ENCODE data around the gene ZNF83. TPM values are rescaled to one million over a fixed set of nuclear protein-coding genes. Genes with fewer than 3 reads are reported as not detected.
"Not testable (repeated sequence)": the region's sequence is repeated elsewhere in the genome, so short reads cannot be mapped to it uniquely, and the experiment has no call there.

Gene ZNF83
- total RNA-seq, 1 experiment from 2014 or later = 54.6 TPM

- Histone ChIP-seq H3K4me2 (peak overlapping the region; percentile 89), H3K9me2 (ENCODE audit: insufficient read depth) (no peaks in the 10 kb centered on the region), H3F3A (ENCODE audit: insufficient read depth, low read depth) (0 out of 2 replicates have a peak, but pooled peaks cover 4% of the 10 kb centered on the region), H3K79me2 (ENCODE audit: low read depth) (no peaks in the 10 kb centered on the region), H3K36me3 (ENCODE audit: low read depth) (peaks cover 3% of the 10 kb centered on the region; the same call in 1 of the 2 replicates), H4K20me1 (ENCODE audit: insufficient read depth) (no peaks in the 10 kb centered on the region), H3K4me1 (replicated peaks; ENCODE audit: insufficient read depth) (no peaks in the 10 kb centered on the region; the same call in 1 of the 2 replicates), H2AFZ (peak overlapping the region; percentile 95), H3K4me3 (peak overlapping the region; percentile 73), H3K9me3 (ENCODE audit: insufficient read depth, low read depth) (peaks cover 50% of the 10 kb centered on the region), H3K27me3 (ENCODE audit: insufficient read depth, low read depth) (no peaks in the 10 kb centered on the region), H3K27ac (no peak overlapping the region)
- BruUV-seq (replicated peaks) = TSS peak; percentile 80
- ChIA-PET CTCF (no interaction called here), POLR2A (ENCODE audit: unreplicated experiment) (no interaction called here)
- intact Hi-C loops (cut with micrococcal nuclease; ENCODE audit: unreplicated experiment) = loop anchor here (2.0 to 5.0 kb wide), 2 partner anchors 30 to 914 kb away; partner anchors contain the start of gene ZNF701
- no peak for TF ChIP-seq EZH2 (IDR thresholded peaks at IDR 0.05; ENCODE audit: low read depth)
- TF ChIP-seq CTCF (conservative IDR thresholded peaks at IDR 0.05) = peak; percentile 57; the same call in 1 of the 2 replicates
- DNase-seq = peak; percentile 72 to 95
Measured at GRCh38 chr19:52601025-52601973, 36.9 kb downstream of the ZNF83 start.

- no TSS peak for BruUV-seq (replicated peaks)
- Histone ChIP-seq H3K27ac (no peak overlapping the region), H3K4me3 (peak overlapping the region; percentile 73), H4K20me1 (ENCODE audit: insufficient read depth) (no peaks in the 10 kb centered on the region), H3K9me3 (ENCODE audit: insufficient read depth, low read depth) (peaks cover 57% of the 10 kb centered on the region), H3K9me2 (ENCODE audit: insufficient read depth) (no peaks in the 10 kb centered on the region), H3K79me2 (ENCODE audit: low read depth) (no peaks in the 10 kb centered on the region), H3F3A (ENCODE audit: insufficient read depth, low read depth) (0 out of 2 replicates have a peak, but pooled peaks cover 4% of the 10 kb centered on the region), H3K36me3 (ENCODE audit: low read depth) (peaks cover 9% of the 10 kb centered on the region; the same call in 1 of the 2 replicates), H2AFZ (peak overlapping the region; percentile 95; the same call in 1 of the 2 replicates), H3K4me1 (replicated peaks; ENCODE audit: insufficient read depth) (no peaks in the 10 kb centered on the region; the same call in 1 of the 2 replicates), H3K4me2 (peak overlapping the region; percentile 89), H3K27me3 (ENCODE audit: insufficient read depth, low read depth) (no peaks in the 10 kb centered on the region)
- TF ChIP-seq CTCF (conservative IDR thresholded peaks at IDR 0.05) = no peak
- intact Hi-C loops (cut with micrococcal nuclease; ENCODE audit: unreplicated experiment) = loop anchor here (2.0 to 5.0 kb wide), 2 partner anchors 30 to 913 kb away; partner anchors contain the start of gene ZNF701
- POLR2A ChIA-PET (ENCODE audit: unreplicated experiment) = no interaction called here
- DNase-seq = no peak
- CTCF ChIA-PET = no interaction called here
Measured at GRCh38 chr19:52600639-52601024, 37.5 kb downstream of the ZNF83 start.

- BruUV-seq (replicated peaks) = no TSS peak
- Histone ChIP-seq H2AFZ (no peak overlapping the region), H4K20me1 (ENCODE audit: insufficient read depth) (no peaks in the 10 kb centered on the region), H3K9me2 (ENCODE audit: insufficient read depth) (no peaks in the 10 kb centered on the region), H3K79me2 (ENCODE audit: low read depth) (no peaks in the 10 kb centered on the region), H3K9me3 (ENCODE audit: insufficient read depth, low read depth) (peaks cover 56% of the 10 kb centered on the region), H3K4me2 (no peak overlapping the region), H3K27ac (no peak overlapping the region), H3F3A (ENCODE audit: insufficient read depth, low read depth) (0 out of 2 replicates have a peak, but pooled peaks cover 4% of the 10 kb centered on the region), H3K4me3 (no peak overlapping the region), H3K27me3 (ENCODE audit: insufficient read depth, low read depth) (no peaks in the 10 kb centered on the region), H3K36me3 (ENCODE audit: low read depth) (peaks cover 10% of the 10 kb centered on the region; the same call in 1 of the 2 replicates), H3K4me1 (replicated peaks; ENCODE audit: insufficient read depth) (no peaks in the 10 kb centered on the region; the same call in 1 of the 2 replicates)
- intact Hi-C loops (cut with micrococcal nuclease; ENCODE audit: unreplicated experiment) = no loop called here
- ChIA-PET CTCF (no interaction called here), POLR2A (ENCODE audit: unreplicated experiment) (interaction anchor here (0.7 kb wide), 1 partner anchor 266 kb away, joined by 4 read pairs; no protein-coding TSS in a partner anchor)
- DNase-seq = no peak
- TF ChIP-seq EZH2 (IDR thresholded peaks at IDR 0.05; ENCODE audit: low read depth) (no peak), CTCF (conservative IDR thresholded peaks at IDR 0.05) (no peak)
Measured at GRCh38 chr19:52599241-52599640, 38.9 kb downstream of the ZNF83 start.

- H3K4me2 ChIP-seq; BruUV-seq (replicated peaks); H3K9me2 ChIP-seq (ENCODE audit: insufficient read depth); H2AFZ ChIP-seq; H3K4me1 ChIP-seq (replicated peaks; ENCODE audit: insufficient read depth); H3K4me3 ChIP-seq; H3K79me2 ChIP-seq (ENCODE audit: low read depth); POLR2A ChIA-PET (ENCODE audit: unreplicated experiment); intact Hi-C loops (cut with micrococcal nuclease; ENCODE audit: unreplicated experiment); DNase-seq; H3F3A ChIP-seq (ENCODE audit: insufficient read depth, low read depth); H4K20me1 ChIP-seq (ENCODE audit: insufficient read depth); H3K27ac ChIP-seq; H3K27me3 ChIP-seq (ENCODE audit: insufficient read depth, low read depth); CTCF ChIA-PET: not testable (repeated sequence)
- H3K9me3 ChIP-seq (ENCODE audit: insufficient read depth, low read depth) = peaks cover 56% of the 10 kb centered on the region
- peaks cover 24% of the 10 kb centered on the region for H3K36me3 ChIP-seq (ENCODE audit: low read depth)
Measured at GRCh38 chr19:52593441-52593840, 44.7 kb downstream of the ZNF83 start.
